SK-N-SH treated with all-trans-retinoic acid at 6 μM for 48 hours (cell line): ENCODE data around the gene MNAT1.

Experiments
- ATAC-seq: fragments of 200-7000 bp; cut with Tn5 transposase; 3 replicates; pipeline ENCODE4 v1.9.1; 2020; ENCODE audit warnings: mild to moderate bottlenecking, moderate library complexity
- ARNTL ChIP-seq: fragments of 450-650 bp; formaldehyde crosslinking; IDR thresholded peaks from 2 replicates; pipeline ENCODE4 v1.5.0; 2020; ENCODE audit warnings: low read depth, mild to moderate bottlenecking, moderate library complexity, borderline replicate concordance
- BACH2 ChIP-seq: fragments of 250-450 bp; sonication (Bioruptor Pico); IDR thresholded peaks from 2 replicates; pipeline ENCODE4 v1.9.0; 2021; ENCODE audit warnings: mild to moderate bottlenecking, borderline replicate concordance
- CSDC2 ChIP-seq: fragments of 250-450 bp; sonication (Bioruptor Pico); IDR thresholded peaks from 2 replicates; pipeline ENCODE4 v1.5.0; 2020; ENCODE audit warnings: mild to moderate bottlenecking, moderate library complexity
- ESRRG ChIP-seq: fragments of 250-450 bp; sonication (Bioruptor Pico); IDR thresholded peaks from 2 replicates; pipeline ENCODE4 v1.6.1; 2021; ENCODE audit warnings: mild to moderate bottlenecking
- GLIS3 ChIP-seq: fragments of 250-450 bp; sonication (Bioruptor Pico); IDR thresholded peaks from 2 replicates; pipeline ENCODE4 v1.5.0; 2020; ENCODE audit warnings: mild to moderate bottlenecking, moderate library complexity
- ISL1 ChIP-seq: fragments of 250-450 bp; sonication (Bioruptor Pico); IDR thresholded peaks from 2 replicates; pipeline ENCODE4 v2.1.2; 2022; ENCODE audit warnings: mild to moderate bottlenecking, moderate library complexity
- OSR1 ChIP-seq: fragments of 250-450 bp; sonication (Bioruptor Pico); IDR thresholded peaks from 2 replicates; pipeline ENCODE4 v1.8.0; 2022; ENCODE audit warnings: moderate library complexity, mild to moderate bottlenecking, inconsistent platforms
- PPARA ChIP-seq: fragments of 250-450 bp; sonication (Bioruptor Pico); IDR thresholded peaks from 2 replicates; pipeline ENCODE4 v1.5.0; 2020; ENCODE audit warnings: mild to moderate bottlenecking, borderline replicate concordance
- SNAI2 ChIP-seq: fragments of 250-450 bp; sonication (Bioruptor Pico); IDR thresholded peaks from 2 replicates; pipeline ENCODE4 v1.5.0; 2020; ENCODE audit warnings: mild to moderate bottlenecking, moderate library complexity
- TCF4 ChIP-seq: fragments of 250-450 bp; sonication (Bioruptor Pico); IDR thresholded peaks from 2 replicates; pipeline ENCODE4 v1.8.0; 2021; ENCODE audit warnings: mild to moderate bottlenecking, moderate library complexity, borderline replicate concordance
- TOX ChIP-seq: fragments of 250-450 bp; sonication (Bioruptor Pico); IDR thresholded peaks from 2 replicates; pipeline ENCODE4 v1.8.0; 2021; ENCODE audit warnings: mild to moderate bottlenecking, moderate library complexity, borderline replicate concordance
- ZC3H10 ChIP-seq: fragments of 250-450 bp; sonication (Bioruptor Pico); IDR thresholded peaks from 2 replicates; pipeline ENCODE4 v1.5.1; 2021; ENCODE audit warnings: mild to moderate bottlenecking, moderate library complexity
- ZFP3 ChIP-seq: fragments of 250-450 bp; sonication (Bioruptor Pico); IDR thresholded peaks from 2 replicates; pipeline ENCODE4 v1.5.0; 2020; ENCODE audit warnings: mild to moderate bottlenecking, moderate library complexity
- ZFP30 ChIP-seq: fragments of 450-650 bp; formaldehyde crosslinking; IDR thresholded peaks from 2 replicates; pipeline ENCODE4 v1.5.0; 2022; ENCODE audit warnings: mild to moderate bottlenecking, moderate library complexity
- ZNF565 ChIP-seq: fragments of 450-650 bp; formaldehyde crosslinking; conservative IDR thresholded peaks from 2 replicates; pipeline ENCODE4 v1.5.0; 2020; ENCODE audit warnings: low read depth, mild to moderate bottlenecking, moderate library complexity
- ZNF70 ChIP-seq: fragments of 450-650 bp; formaldehyde crosslinking; IDR thresholded peaks from 2 replicates; pipeline ENCODE4 v1.5.0; 2020; ENCODE audit warnings: mild to moderate bottlenecking, moderate library complexity
- ZNF8 ChIP-seq: fragments of 450-650 bp; formaldehyde crosslinking; IDR thresholded peaks from 2 replicates; pipeline ENCODE4 v1.5.0; 2020; ENCODE audit warnings: mild to moderate bottlenecking, moderate library complexity
- TF ChIP-seq, protein P1 (sequence below): fragments of 250-450 bp; sonication (Bioruptor Pico); IDR thresholded peaks from 2 replicates; pipeline ENCODE4 v1.5.0; 2020; ENCODE audit warnings: mild to moderate bottlenecking, moderate library complexity
- TF ChIP-seq, protein P2 (sequence below): fragments of 250-450 bp; sonication (Bioruptor Pico); IDR thresholded peaks from 2 replicates; pipeline ENCODE4 v1.8.0; 2021; ENCODE audit warnings: low read depth, mild to moderate bottlenecking, moderate library complexity, borderline replicate concordance
- TF ChIP-seq, protein P3 (sequence below): fragments of 250-450 bp; sonication (Bioruptor Pico); IDR thresholded peaks from 2 replicates; pipeline ENCODE4 v1.5.1; 2021; ENCODE audit warnings: mild to moderate bottlenecking, moderate library complexity
- TF ChIP-seq, protein P4 (sequence below): fragments of 250-450 bp; sonication (Bioruptor Pico); IDR thresholded peaks from 2 replicates; pipeline ENCODE4 v1.5.1; 2020; ENCODE audit warnings: low read depth, mild to moderate bottlenecking, moderate library complexity

Gene MNAT1

DNA sequence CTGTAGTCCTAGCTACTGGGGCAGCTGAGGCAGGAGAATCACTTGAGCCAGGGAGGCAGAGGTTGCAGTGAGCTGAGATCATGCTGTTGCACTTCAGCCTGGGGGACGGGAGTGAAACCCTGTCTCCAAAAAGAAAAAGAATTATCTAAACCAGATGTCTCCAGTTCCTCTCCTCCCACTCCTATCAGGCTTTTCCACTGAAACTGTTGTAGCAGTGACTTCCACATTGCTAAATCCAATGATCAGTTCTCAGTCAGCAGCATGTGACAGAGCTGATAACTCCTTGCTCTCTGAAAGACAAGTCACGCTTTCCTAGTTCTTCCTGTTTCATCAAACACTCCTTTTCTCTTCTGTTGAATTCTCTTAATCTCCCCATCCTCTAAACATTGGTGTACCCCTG, 255.0 kb downstream of the MNAT1 start:
- ATAC-seq: no peak

DNA sequence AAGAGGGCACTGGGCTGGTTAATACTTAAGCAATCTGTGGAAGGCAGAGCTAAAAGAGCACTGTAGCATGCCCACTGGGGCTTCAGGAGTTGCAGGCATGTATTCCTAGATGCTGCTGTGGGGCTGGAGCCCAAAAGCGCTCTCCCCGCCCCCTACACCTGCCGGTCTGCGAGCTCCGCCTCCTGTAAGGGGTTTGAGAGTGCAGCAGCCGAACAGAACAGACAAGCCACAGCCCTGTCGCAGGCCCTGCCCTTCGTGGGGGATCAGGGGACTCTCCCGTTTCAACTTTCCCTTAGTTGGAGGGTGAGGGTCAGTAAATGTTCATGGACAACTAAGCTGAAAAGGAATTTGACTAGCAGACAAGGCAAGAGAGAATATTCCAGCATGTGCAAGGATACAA, 264.1 kb downstream of the MNAT1 start:
- TF ChIP-seq OSR1 (CRISPR knock-in tag) (no peak), GLIS3 (CRISPR knock-in tag) (no peak), ESRRG (CRISPR knock-in tag) (no peak), TCF4 (CRISPR knock-in tag) (no peak), ZFP30 (CRISPR knock-in tag) (no peak), ISL1 (no peak), ZNF8 (no peak), TOX (CRISPR knock-in tag) (no peak), BACH2 (CRISPR knock-in tag) (no peak), ZC3H10 (no peak), SNAI2 (no peak), PPARA (CRISPR knock-in tag) (no peak), ARNTL (CRISPR knock-in tag) (no peak), CSDC2 (no peak), ZFP3 (CRISPR knock-in tag) (no peak), ZNF565 (CRISPR knock-in tag) (no peak), ZNF70 (CRISPR knock-in tag) (no peak)
- TF ChIP-seq, protein P1, sequence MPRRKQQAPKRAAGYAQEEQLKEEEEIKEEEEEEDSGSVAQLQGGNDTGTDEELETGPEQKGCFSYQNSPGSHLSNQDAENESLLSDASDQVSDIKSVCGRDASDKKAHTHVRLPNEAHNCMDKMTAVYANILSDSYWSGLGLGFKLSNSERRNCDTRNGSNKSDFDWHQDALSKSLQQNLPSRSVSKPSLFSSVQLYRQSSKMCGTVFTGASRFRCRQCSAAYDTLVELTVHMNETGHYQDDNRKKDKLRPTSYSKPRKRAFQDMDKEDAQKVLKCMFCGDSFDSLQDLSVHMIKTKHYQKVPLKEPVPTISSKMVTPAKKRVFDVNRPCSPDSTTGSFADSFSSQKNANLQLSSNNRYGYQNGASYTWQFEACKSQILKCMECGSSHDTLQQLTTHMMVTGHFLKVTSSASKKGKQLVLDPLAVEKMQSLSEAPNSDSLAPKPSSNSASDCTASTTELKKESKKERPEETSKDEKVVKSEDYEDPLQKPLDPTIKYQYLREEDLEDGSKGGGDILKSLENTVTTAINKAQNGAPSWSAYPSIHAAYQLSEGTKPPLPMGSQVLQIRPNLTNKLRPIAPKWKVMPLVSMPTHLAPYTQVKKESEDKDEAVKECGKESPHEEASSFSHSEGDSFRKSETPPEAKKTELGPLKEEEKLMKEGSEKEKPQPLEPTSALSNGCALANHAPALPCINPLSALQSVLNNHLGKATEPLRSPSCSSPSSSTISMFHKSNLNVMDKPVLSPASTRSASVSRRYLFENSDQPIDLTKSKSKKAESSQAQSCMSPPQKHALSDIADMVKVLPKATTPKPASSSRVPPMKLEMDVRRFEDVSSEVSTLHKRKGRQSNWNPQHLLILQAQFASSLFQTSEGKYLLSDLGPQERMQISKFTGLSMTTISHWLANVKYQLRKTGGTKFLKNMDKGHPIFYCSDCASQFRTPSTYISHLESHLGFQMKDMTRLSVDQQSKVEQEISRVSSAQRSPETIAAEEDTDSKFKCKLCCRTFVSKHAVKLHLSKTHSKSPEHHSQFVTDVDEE (CRISPR knock-in tag): no peak
- TF ChIP-seq, protein P2, sequence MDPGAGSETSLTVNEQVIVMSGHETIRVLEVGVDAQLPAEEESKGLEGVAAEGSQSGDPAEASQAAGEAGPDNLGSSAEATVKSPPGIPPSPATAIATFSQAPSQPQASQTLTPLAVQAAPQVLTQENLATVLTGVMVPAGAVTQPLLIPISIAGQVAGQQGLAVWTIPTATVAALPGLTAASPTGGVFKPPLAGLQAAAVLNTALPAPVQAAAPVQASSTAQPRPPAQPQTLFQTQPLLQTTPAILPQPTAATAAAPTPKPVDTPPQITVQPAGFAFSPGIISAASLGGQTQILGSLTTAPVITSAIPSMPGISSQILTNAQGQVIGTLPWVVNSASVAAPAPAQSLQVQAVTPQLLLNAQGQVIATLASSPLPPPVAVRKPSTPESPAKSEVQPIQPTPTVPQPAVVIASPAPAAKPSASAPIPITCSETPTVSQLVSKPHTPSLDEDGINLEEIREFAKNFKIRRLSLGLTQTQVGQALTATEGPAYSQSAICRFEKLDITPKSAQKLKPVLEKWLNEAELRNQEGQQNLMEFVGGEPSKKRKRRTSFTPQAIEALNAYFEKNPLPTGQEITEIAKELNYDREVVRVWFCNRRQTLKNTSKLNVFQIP (CRISPR knock-in tag): no peak
- TF ChIP-seq, protein P3, sequence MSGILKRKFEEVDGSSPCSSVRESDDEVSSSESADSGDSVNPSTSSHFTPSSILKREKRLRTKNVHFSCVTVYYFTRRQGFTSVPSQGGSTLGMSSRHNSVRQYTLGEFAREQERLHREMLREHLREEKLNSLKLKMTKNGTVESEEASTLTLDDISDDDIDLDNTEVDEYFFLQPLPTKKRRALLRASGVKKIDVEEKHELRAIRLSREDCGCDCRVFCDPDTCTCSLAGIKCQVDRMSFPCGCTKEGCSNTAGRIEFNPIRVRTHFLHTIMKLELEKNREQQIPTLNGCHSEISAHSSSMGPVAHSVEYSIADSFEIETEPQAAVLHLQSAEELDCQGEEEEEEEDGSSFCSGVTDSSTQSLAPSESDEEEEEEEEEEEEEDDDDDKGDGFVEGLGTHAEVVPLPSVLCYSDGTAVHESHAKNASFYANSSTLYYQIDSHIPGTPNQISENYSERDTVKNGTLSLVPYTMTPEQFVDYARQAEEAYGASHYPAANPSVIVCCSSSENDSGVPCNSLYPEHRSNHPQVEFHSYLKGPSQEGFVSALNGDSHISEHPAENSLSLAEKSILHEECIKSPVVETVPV: no peak
- ATAC-seq: no peak

More for the DNA sequence above, 255.0 kb downstream of the MNAT1 start:
- TF ChIP-seq ZFP30 (CRISPR knock-in tag): no peak
- no peak for TF ChIP-seq TCF4 (CRISPR knock-in tag)
- TF ChIP-seq, protein P4, sequence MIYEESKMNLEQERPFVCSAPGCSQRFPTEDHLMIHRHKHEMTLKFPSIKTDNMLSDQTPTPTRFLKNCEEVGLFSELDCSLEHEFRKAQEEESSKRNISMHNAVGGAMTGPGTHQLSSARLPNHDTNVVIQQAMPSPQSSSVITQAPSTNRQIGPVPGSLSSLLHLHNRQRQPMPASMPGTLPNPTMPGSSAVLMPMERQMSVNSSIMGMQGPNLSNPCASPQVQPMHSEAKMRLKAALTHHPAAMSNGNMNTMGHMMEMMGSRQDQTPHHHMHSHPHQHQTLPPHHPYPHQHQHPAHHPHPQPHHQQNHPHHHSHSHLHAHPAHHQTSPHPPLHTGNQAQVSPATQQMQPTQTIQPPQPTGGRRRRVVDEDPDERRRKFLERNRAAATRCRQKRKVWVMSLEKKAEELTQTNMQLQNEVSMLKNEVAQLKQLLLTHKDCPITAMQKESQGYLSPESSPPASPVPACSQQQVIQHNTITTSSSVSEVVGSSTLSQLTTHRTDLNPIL: no peak
- TF ChIP-seq, protein P1 (CRISPR knock-in tag): no peak

- no peak for ATAC-seq
- TF ChIP-seq ZNF70 (CRISPR knock-in tag) (no peak), ZNF8 (no peak), PPARA (CRISPR knock-in tag) (no peak), ZC3H10 (no peak), TCF4 (CRISPR knock-in tag) (no peak), OSR1 (CRISPR knock-in tag) (no peak), ISL1 (no peak), CSDC2 (no peak)
- TF ChIP-seq, protein P4: no peak
- TF ChIP-seq, protein P3: no peak
- TF ChIP-seq, protein P2 (CRISPR knock-in tag): no peak
Measured at GRCh38 chr14:60999536-60999935, 265.0 kb downstream of the MNAT1 start.
